ENCODE data around the gene MPST. TPM values are rescaled to one million over a fixed set of nuclear protein-coding genes. Genes with fewer than 3 reads are reported as not detected.

The MPST gene
- total and polyA plus RNA-seq, 5 donors from 2014 or later: 10.3 to 32.6 (median 22.0) TPM

DNA sequence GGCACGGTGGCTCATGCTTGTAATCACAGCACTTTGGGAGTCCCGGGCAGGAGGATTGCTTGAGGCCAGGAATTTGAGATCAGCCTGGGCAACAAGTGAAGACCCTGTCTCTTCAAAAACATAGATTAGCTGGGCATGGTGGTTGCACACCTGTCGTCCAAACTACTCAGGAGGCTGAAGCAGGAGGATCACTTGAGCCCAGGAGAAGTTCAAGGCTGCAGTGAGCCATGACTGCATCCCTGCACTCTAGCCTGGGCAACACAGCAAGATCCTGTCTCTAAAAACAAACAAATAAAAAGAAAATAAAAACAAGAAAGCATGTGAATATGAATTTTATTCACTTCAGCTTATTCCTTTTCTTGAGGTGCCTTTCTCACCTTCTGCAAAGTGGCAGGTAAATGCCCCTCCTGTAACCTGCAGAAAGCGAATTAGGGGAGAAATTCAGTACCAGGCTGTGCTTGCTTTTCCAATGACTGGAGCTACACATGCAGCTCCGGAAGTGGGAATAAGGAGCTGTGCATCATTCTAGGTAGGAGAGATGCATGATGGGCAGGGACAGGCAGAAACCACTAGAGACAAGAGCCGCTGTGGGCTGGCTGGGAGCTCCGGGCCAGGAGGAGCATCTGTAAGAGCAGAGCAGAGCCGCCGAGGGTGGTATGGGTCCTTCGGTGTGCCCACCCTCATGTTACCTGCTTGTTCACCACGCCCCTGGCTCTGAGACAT is 17.3 kb downstream of the MPST start:
- Mint-ChIP-seq H3K27ac (no peak overlapping the region), H3K27me3 (peaks cover 5% of the 10 kb centered on the region), H3K4me1 (peaks cover 0 to 9% (median 2%) of the 10 kb centered on the region in 4 donors), H3K36me3 (no peaks in the 10 kb centered on the region), H3K9me3 (no peaks in the 10 kb centered on the region), H3K4me3 (no peak overlapping the region)
- Histone ChIP-seq H3K9me3 (ENCODE audit: control insufficient read depth in 2 of 2, low read length in 2 of 2) (no peaks in the 10 kb centered on the region), H3K27me3 (ENCODE audit: control insufficient read depth, insufficient read depth, low read length) (no peaks in the 10 kb centered on the region), H3K36me3 (ENCODE audit: control insufficient read depth, insufficient read depth, low read length) (no peaks in the 10 kb centered on the region), H3K27ac (ENCODE audit: insufficient read depth, low read length, poor library complexity, severe bottlenecking) (no peak overlapping the region), H3K4me3 (ENCODE audit: low read depth, low read length) (no peak overlapping the region), H3K4me1 (ENCODE audit: control insufficient read depth, insufficient read depth, low read length, poor library complexity, severe bottlenecking) (no peaks in the 10 kb centered on the region)
- ATAC-seq (ENCODE audit: low read depth in 2 of 2): no peak
- DNase-seq: no peak

DNA sequence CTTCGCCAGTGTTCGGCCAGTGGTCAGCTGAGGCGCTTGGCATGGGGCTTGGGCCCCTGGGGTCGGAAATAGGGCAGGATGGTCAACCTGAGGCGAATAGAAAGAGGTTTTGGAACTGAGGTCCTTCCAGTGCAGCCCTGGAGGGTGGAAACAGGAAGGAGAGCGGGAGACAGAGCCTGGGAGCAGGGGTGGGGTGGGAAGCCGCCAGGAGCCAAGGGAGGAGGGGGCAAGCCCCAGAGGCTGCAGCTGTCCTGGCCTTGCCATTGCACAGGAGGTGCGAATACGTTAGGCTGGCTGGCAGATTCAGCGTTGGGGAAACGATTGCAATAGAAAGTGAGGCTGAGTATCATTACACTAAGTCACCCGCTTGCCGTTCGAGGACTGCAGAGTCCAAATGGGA is 18.1 kb downstream of the MPST start:
- H3K27me3 Mint-ChIP-seq: peaks cover 5% of the 10 kb centered on the region
- no peak overlapping the region for H3K27ac ChIP-seq (ENCODE audit: insufficient read depth, low read length, poor library complexity, severe bottlenecking)
- no peaks in the 10 kb centered on the region for H3K9me3 Mint-ChIP-seq
- ATAC-seq (ENCODE audit: low read depth in 2 of 2) (no peak), DNase-seq (no peak)
- no peaks in the 10 kb centered on the region for H3K4me1 ChIP-seq (ENCODE audit: control insufficient read depth, insufficient read depth, low read length, poor library complexity, severe bottlenecking)
- peak overlapping the region in 1 of 3 donors; percentile 25 for H3K27ac Mint-ChIP-seq
- H3K27me3 ChIP-seq (ENCODE audit: control insufficient read depth, insufficient read depth, low read length): no peaks in the 10 kb centered on the region
- no peaks in the 10 kb centered on the region for H3K9me3 ChIP-seq (ENCODE audit: control insufficient read depth in 2 of 2, low read length in 2 of 2)
- H3K4me1 Mint-ChIP-seq: peaks cover 0 to 9% (median 2%) of the 10 kb centered on the region in 4 donors
- no peak overlapping the region for H3K4me3 ChIP-seq (ENCODE audit: low read depth, low read length)
- H3K36me3 Mint-ChIP-seq: no peaks in the 10 kb centered on the region
- H3K36me3 ChIP-seq (ENCODE audit: control insufficient read depth, insufficient read depth, low read length): no peaks in the 10 kb centered on the region
- no peak overlapping the region for H3K4me3 Mint-ChIP-seq

- Histone ChIP-seq H3K4me3 (ENCODE audit: low read depth, low read length) (no peak overlapping the region), H3K36me3 (ENCODE audit: control insufficient read depth, insufficient read depth, low read length) (no peaks in the 10 kb centered on the region), H3K27me3 (ENCODE audit: control insufficient read depth, insufficient read depth, low read length) (no peaks in the 10 kb centered on the region), H3K9me3 (ENCODE audit: control insufficient read depth in 2 of 2, low read length in 2 of 2) (no peaks in the 10 kb centered on the region), H3K4me1 (ENCODE audit: control insufficient read depth, insufficient read depth, low read length, poor library complexity, severe bottlenecking) (no peaks in the 10 kb centered on the region), H3K27ac (ENCODE audit: insufficient read depth, low read length, poor library complexity, severe bottlenecking) (no peak overlapping the region)
- H3K4me1 Mint-ChIP-seq: peaks cover 0 to 9% (median 2%) of the 10 kb centered on the region in 4 donors
- H3K9me3 Mint-ChIP-seq: no peaks in the 10 kb centered on the region
- H3K36me3 Mint-ChIP-seq: no peaks in the 10 kb centered on the region
- peak overlapping the region in 1 of 3 donors; percentile 38 for H3K27ac Mint-ChIP-seq
- peaks cover 5% of the 10 kb centered on the region for H3K27me3 Mint-ChIP-seq
- no peak overlapping the region for H3K4me3 Mint-ChIP-seq
- DNase-seq: no peak
- no peak for ATAC-seq (ENCODE audit: low read depth in 2 of 2)
These were observed 19.9 kb downstream of the MPST start for GRCh38 chr22:37039466-37039865.

DNA sequence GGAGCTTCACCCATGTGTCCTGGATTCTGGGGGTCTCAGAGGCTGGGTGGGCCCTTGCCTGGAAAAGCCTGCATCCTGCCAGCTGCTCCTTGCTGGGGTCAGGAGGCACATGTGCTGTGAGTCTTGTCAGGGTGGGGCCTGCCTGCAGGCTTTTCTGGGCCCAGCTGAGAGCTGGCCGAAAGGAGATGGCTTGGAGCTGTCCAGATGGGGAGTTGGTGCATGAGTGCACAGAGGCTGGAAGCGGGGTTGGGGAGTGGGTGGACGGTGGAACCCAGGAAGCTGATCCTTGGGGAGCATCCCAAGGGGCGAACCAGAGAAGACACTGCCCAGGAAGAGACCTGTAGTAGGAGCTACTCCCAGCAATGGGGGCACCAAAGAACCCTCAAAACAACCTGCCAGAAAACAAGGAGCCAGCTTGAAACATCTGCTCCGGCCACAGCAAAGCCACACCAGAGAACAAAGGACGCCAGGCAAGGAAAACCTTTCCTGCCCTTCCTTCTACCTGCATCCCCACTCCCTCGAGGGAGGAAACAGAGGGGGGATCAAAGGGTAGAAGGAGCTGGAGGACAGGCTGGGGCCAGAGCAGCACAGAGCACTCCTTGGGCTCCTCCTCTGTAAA is 23.8 kb downstream of the MPST start:
- no peaks in the 10 kb centered on the region for H3K9me3 Mint-ChIP-seq
- H3K36me3 Mint-ChIP-seq: no peaks in the 10 kb centered on the region

GRCh38 chr22:37043828-37044538 is 24.4 kb downstream of the MPST start:
- Mint-ChIP-seq H3K36me3 (no peaks in the 10 kb centered on the region), H3K4me3 (no peak overlapping the region), H3K27me3 (peaks cover 5% of the 10 kb centered on the region), H3K4me1 (peaks cover 0 to 9% (median 2%) of the 10 kb centered on the region in 4 donors), H3K9me3 (no peaks in the 10 kb centered on the region), H3K27ac (peak overlapping the region in 1 of 3 donors; percentile 63)
- no peaks in the 10 kb centered on the region for H3K27me3 ChIP-seq (ENCODE audit: control insufficient read depth, insufficient read depth, low read length)
- peak; percentile 16 to 69 (median 29) for DNase-seq
- no peaks in the 10 kb centered on the region for H3K4me1 ChIP-seq (ENCODE audit: control insufficient read depth, insufficient read depth, low read length, poor library complexity, severe bottlenecking)
- no peaks in the 10 kb centered on the region for H3K9me3 ChIP-seq (ENCODE audit: control insufficient read depth in 2 of 2, low read length in 2 of 2)
- no peaks in the 10 kb centered on the region for H3K36me3 ChIP-seq (ENCODE audit: control insufficient read depth, insufficient read depth, low read length)
- peak; percentile 55 to 62 for ATAC-seq (ENCODE audit: low read depth in 2 of 2)
- no peak overlapping the region for H3K27ac ChIP-seq (ENCODE audit: insufficient read depth, low read length, poor library complexity, severe bottlenecking)
- no peak overlapping the region for H3K4me3 ChIP-seq (ENCODE audit: low read depth, low read length)

More for the DNA sequence above, 23.8 kb downstream of the MPST start:
- Mint-ChIP-seq H3K27ac (no peak overlapping the region), H3K4me3 (no peak overlapping the region), H3K27me3 (peaks cover 5% of the 10 kb centered on the region), H3K4me1 (peaks cover 0 to 9% (median 2%) of the 10 kb centered on the region in 4 donors)
- Histone ChIP-seq H3K36me3 (ENCODE audit: control insufficient read depth, insufficient read depth, low read length) (no peaks in the 10 kb centered on the region), H3K9me3 (ENCODE audit: control insufficient read depth in 2 of 2, low read length in 2 of 2) (no peaks in the 10 kb centered on the region), H3K4me1 (ENCODE audit: control insufficient read depth, insufficient read depth, low read length, poor library complexity, severe bottlenecking) (no peaks in the 10 kb centered on the region), H3K4me3 (ENCODE audit: low read depth, low read length) (no peak overlapping the region), H3K27ac (ENCODE audit: insufficient read depth, low read length, poor library complexity, severe bottlenecking) (no peak overlapping the region), H3K27me3 (ENCODE audit: control insufficient read depth, insufficient read depth, low read length) (no peaks in the 10 kb centered on the region)
- DNase-seq (no peak), ATAC-seq (ENCODE audit: low read depth in 2 of 2) (no peak)

- peaks cover 0 to 3% (median 2%) of the 10 kb centered on the region in 4 donors for H3K4me1 Mint-ChIP-seq
- H3K27me3 Mint-ChIP-seq: no peaks in the 10 kb centered on the region
- Histone ChIP-seq H3K36me3 (ENCODE audit: control insufficient read depth, insufficient read depth, low read length) (no peaks in the 10 kb centered on the region), H3K9me3 (ENCODE audit: control insufficient read depth in 2 of 2, low read length in 2 of 2) (no peaks in the 10 kb centered on the region), H3K27ac (ENCODE audit: insufficient read depth, low read length, poor library complexity, severe bottlenecking) (no peak overlapping the region), H3K4me3 (ENCODE audit: low read depth, low read length) (no peak overlapping the region), H3K4me1 (ENCODE audit: control insufficient read depth, insufficient read depth, low read length, poor library complexity, severe bottlenecking) (no peaks in the 10 kb centered on the region), H3K27me3 (ENCODE audit: control insufficient read depth, insufficient read depth, low read length) (no peaks in the 10 kb centered on the region)
- DNase-seq (no peak), ATAC-seq (ENCODE audit: low read depth in 2 of 2) (no peak)
- peak overlapping the region in 1 of 3 donors; percentile 13 for H3K27ac Mint-ChIP-seq
- H3K36me3 Mint-ChIP-seq: no peaks in the 10 kb centered on the region
- no peak overlapping the region for H3K4me3 Mint-ChIP-seq
- H3K9me3 Mint-ChIP-seq: peaks cover 0 to 2% (median 0%) of the 10 kb centered on the region in 7 donors
These were observed 25.4 kb downstream of the MPST start for GRCh38 chr22:37044634-37045625.

GRCh38 chr22:37045958-37046357 is 26.4 kb downstream of the MPST start:
- peak in 1 of 3 donors; percentile 45 for DNase-seq
- H3K4me1 Mint-ChIP-seq: peaks cover 0 to 2% (median under 1%) of the 10 kb centered on the region in 4 donors
- H3K36me3 Mint-ChIP-seq: no peaks in the 10 kb centered on the region

More at GRCh38 chr22:37045958-37046357, 26.4 kb downstream of the MPST start:
- no peak overlapping the region for H3K4me3 ChIP-seq (ENCODE audit: low read depth, low read length)
- Mint-ChIP-seq H3K4me3 (no peak overlapping the region), H3K9me3 (peaks cover 0 to 2% (median 0%) of the 10 kb centered on the region in 7 donors), H3K27me3 (no peaks in the 10 kb centered on the region), H3K27ac (no peak overlapping the region)
- no peak overlapping the region for H3K27ac ChIP-seq (ENCODE audit: insufficient read depth, low read length, poor library complexity, severe bottlenecking)
- H3K9me3 ChIP-seq (ENCODE audit: control insufficient read depth in 2 of 2, low read length in 2 of 2): no peaks in the 10 kb centered on the region
- H3K4me1 ChIP-seq (ENCODE audit: control insufficient read depth, insufficient read depth, low read length, poor library complexity, severe bottlenecking): no peaks in the 10 kb centered on the region
- no peak for ATAC-seq (ENCODE audit: low read depth in 2 of 2)
- no peaks in the 10 kb centered on the region for H3K27me3 ChIP-seq (ENCODE audit: control insufficient read depth, insufficient read depth, low read length)
- H3K36me3 ChIP-seq (ENCODE audit: control insufficient read depth, insufficient read depth, low read length): no peaks in the 10 kb centered on the region

Measured in CD4-positive, CD25-positive, alpha-beta regulatory T cell (primary cell).